Measurements from ENCODE around the gene ASPG.

Gene ASPG

GRCh38 chr14:104138718-104139459, 53.4 kb downstream of the ASPG start (continued):
- TF ChIP-seq GLIS1 (tag by site-specific recombination; IDR thresholded peaks at IDR 0.05) (peak; percentile 94), PRDM4 (tag by site-specific recombination; IDR thresholded peaks at IDR 0.05) (no peak), ZNF214 (tag by site-specific recombination; IDR thresholded peaks at IDR 0.05; ENCODE audit: borderline replicate concordance) (no peak), ZNF311 (tag by site-specific recombination; IDR thresholded peaks at IDR 0.05; ENCODE audit: borderline replicate concordance) (no peak), KLF16 (tag by site-specific recombination; IDR thresholded peaks at IDR 0.05) (no peak), ZBTB20 (tag by site-specific recombination; IDR thresholded peaks at IDR 0.05) (peak; percentile 41; the same call in 1 of the 2 replicates), ZFHX2 (tag by site-specific recombination; conservative IDR thresholded peaks at IDR 0.05) (peak; percentile 61), ZNF449 (tag by site-specific recombination; IDR thresholded peaks at IDR 0.05) (no peak), EGR2 (tag by site-specific recombination; IDR thresholded peaks at IDR 0.05; ENCODE audit: low read depth) (peak; percentile 15; the same call in 1 of the 2 replicates), WT1 (tag by site-specific recombination; IDR thresholded peaks at IDR 0.05) (no peak), KLF7 (tag by site-specific recombination; IDR thresholded peaks at IDR 0.05; ENCODE audit: borderline replicate concordance) (no peak), ZNF677 (tag by site-specific recombination; IDR thresholded peaks at IDR 0.05) (0 out of 2 replicates have a peak, but pooled peaks have one; percentile 30), ZBTB7A (tag by site-specific recombination; IDR thresholded peaks at IDR 0.05; ENCODE audit: low read depth) (peak; percentile 49; the same call in 1 of the 2 replicates)

- Histone ChIP-seq H3K4me1 (ENCODE audit: control insufficient read depth, insufficient read depth, low read length) (peaks cover 7% of the 10 kb centered on the region), H3K4me3 (ENCODE audit: low read depth, low read length) (peak overlapping the region; percentile 45), H3K27ac (ENCODE audit: extremely low read depth, low read depth, low read length) (peak overlapping the region; percentile 76; the same call in 1 of the 2 replicates), H3K36me3 (ENCODE audit: control insufficient read depth in 2 of 2, insufficient read depth in 1 of 2, low read length in 2 of 2) (peaks cover 0 to 16% of the 10 kb centered on the region in 2 experiments; a peak in 1 of 3 replicates), H3K9me3 (ENCODE audit: control insufficient read depth, insufficient read depth, low read depth, low read length) (no peaks in the 10 kb centered on the region)
- POLR2A ChIA-PET: interaction anchor here (0.6 kb wide), 1 partner anchor 407 kb away, joined by 3 read pairs; no protein-coding TSS in a partner anchor
- CTCF ChIA-PET: interaction anchor here (0.8 to 1.2 kb wide), 2 partner anchors 13 to 425 kb away, joined by 4 read pairs; no protein-coding TSS in a partner anchor
- TF ChIP-seq SETDB1 (IDR thresholded peaks at IDR 0.05; ENCODE audit: insufficient read length, low read length): no peak
- 0 out of 2 replicates have a peak, but pooled peaks have one; percentile 56 for TF ChIP-seq KLF17 (tag by site-specific recombination; IDR thresholded peaks at IDR 0.05)
- peak; percentile 98 for TF ChIP-seq KLF1 (tag by site-specific recombination; IDR thresholded peaks at IDR 0.05)
- TF ChIP-seq ZXDB (tag by site-specific recombination; IDR thresholded peaks at IDR 0.05): no peak
- no peak for TF ChIP-seq PBX3 (CRISPR knock-in tag; IDR thresholded peaks at IDR 0.05)
- TF ChIP-seq ZNF302 (tag by site-specific recombination; IDR thresholded peaks at IDR 0.05; ENCODE audit: low read depth): no peak
- no peak for TF ChIP-seq ZNF362 (tag by site-specific recombination; IDR thresholded peaks at IDR 0.05)
- TF ChIP-seq PATZ1 (tag by site-specific recombination; IDR thresholded peaks at IDR 0.05): peak; percentile 57
- no peak for TF ChIP-seq AEBP2 (tag by site-specific recombination; IDR thresholded peaks at IDR 0.05; ENCODE audit: borderline replicate concordance)
- TF ChIP-seq ZNF221 (tag by site-specific recombination; IDR thresholded peaks at IDR 0.05; ENCODE audit: borderline replicate concordance): no peak
Observed at GRCh38 chr14:104139460-104140212, 54.1 kb downstream of the ASPG start.

Data from HEK293 (cell line).